D721Med (cell line): ENCODE results near the gene RGS6.

ENCODE experiments used
- DNase-seq: peaks from one replicate; pipeline ENCODE4 v3.0.0; 2011; ENCODE audit warnings: low spot score; ENCODE audit not compliant: insufficient read length
- FAIRE-seq: peaks from 2 replicates; lab custom pipeline; 2011; peaks lifted over from hg19 to GRCh38; lab: Jason Lieb, UNC
- TF ChIP-seq, protein P1 (sequence below): IDR thresholded peaks from 2 replicates; pipeline ENCODE4 v1.5.1; 2012; ENCODE audit warnings: mild to moderate bottlenecking, control low read depth; ENCODE audit not compliant: insufficient read depth; ENCODE audit errors: missing control alignments

The RGS6 gene

DNA sequence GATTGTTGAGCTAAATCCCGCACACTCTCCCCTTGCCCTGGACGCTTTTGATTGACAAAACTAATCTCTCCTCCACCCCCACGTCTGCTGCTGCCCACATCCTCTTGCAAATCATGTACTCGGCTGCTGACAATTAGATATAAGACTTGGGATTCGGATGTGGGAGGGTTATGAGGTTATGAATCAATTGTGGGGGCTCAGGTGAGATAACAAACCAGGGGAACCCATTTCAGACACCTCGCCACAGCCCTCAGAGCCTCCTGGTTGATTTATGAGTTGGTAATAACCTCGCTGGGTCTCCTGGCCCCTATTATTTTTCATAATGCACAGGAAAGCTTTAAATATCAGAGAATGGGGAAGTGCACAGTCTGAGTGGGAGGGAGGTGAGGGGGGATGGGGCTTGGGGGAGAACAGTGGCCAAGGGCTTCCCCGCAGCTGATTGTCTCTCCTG is 511.8 kb downstream of the RGS6 start:
- DNase-seq (no peak), FAIRE-seq (no peak)
- TF ChIP-seq, protein P1, sequence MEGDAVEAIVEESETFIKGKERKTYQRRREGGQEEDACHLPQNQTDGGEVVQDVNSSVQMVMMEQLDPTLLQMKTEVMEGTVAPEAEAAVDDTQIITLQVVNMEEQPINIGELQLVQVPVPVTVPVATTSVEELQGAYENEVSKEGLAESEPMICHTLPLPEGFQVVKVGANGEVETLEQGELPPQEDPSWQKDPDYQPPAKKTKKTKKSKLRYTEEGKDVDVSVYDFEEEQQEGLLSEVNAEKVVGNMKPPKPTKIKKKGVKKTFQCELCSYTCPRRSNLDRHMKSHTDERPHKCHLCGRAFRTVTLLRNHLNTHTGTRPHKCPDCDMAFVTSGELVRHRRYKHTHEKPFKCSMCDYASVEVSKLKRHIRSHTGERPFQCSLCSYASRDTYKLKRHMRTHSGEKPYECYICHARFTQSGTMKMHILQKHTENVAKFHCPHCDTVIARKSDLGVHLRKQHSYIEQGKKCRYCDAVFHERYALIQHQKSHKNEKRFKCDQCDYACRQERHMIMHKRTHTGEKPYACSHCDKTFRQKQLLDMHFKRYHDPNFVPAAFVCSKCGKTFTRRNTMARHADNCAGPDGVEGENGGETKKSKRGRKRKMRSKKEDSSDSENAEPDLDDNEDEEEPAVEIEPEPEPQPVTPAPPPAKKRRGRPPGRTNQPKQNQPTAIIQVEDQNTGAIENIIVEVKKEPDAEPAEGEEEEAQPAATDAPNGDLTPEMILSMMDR = no peak

DNA sequence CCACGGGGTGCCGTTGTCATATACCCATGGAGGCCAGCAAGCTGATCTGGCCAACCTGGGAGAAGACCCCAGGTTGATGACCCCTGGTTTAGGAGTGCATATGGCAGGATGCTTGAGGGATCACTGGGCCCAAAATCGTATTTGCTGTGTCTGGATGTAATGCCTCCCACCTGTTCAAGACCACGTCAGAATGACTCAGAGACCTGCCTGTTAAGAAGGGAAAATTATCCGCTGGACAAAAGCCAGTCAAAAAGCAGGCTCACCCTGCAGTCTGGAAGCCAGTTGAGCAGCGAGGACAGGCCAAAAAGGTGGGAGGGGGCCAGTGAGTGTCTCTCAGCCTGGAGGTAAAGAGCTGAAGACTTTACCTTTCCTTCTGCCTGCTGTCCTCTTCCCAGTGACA is 512.5 kb downstream of the RGS6 start:
- DNase-seq = no peak
- FAIRE-seq = no peak
- TF ChIP-seq, protein P1 = no peak

DNA sequence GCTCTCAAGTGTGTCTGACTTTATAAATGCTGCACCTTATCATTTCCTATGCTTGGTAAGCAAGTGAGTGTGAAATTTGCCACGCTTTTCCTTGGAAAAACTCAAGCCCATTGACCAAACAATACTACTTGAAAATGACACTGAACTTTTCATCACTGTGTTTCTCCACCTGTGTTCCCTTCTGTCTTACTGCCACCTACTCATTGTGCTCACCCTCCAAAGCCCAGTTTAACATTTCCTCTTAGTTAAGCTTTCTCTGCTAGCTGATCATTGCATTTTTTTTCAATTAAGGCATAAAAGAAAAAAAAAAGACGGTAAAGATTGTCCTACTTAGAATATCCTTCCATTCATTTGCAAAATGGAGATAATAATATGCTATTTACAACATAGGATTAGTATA is 516.0 kb downstream of the RGS6 start:
- TF ChIP-seq, protein P1 = no peak
- FAIRE-seq (no peak), DNase-seq (no peak)

DNA sequence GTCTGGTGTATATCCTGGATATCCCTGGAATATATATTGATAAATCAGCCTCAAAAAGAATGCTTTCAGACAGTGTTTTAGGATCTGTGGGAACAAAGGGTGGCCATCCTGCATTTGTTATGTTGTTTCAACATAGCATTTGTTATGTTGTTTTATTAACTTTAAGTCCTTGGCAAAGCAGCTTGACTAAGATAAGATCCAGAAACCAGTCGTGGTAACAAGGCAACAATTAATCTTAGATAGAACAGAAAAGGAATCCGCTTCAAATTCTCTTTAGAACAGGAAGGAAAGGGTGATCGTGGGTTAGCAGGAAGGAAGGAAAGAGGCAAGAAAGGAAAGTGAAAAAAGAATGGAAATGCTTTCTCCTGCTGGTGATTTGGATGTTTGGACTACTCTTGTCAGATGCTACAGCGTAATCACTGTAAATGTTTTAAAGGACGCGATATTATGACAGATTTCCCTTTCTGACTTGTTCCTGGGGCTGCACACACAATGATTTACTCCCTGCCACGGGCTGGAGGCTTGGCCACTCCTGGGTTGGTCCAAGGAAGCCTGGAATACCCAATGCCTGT is 518.3 kb downstream of the RGS6 start:
- no peak for FAIRE-seq
- TF ChIP-seq, protein P1 = no peak
- DNase-seq = no peak

DNA sequence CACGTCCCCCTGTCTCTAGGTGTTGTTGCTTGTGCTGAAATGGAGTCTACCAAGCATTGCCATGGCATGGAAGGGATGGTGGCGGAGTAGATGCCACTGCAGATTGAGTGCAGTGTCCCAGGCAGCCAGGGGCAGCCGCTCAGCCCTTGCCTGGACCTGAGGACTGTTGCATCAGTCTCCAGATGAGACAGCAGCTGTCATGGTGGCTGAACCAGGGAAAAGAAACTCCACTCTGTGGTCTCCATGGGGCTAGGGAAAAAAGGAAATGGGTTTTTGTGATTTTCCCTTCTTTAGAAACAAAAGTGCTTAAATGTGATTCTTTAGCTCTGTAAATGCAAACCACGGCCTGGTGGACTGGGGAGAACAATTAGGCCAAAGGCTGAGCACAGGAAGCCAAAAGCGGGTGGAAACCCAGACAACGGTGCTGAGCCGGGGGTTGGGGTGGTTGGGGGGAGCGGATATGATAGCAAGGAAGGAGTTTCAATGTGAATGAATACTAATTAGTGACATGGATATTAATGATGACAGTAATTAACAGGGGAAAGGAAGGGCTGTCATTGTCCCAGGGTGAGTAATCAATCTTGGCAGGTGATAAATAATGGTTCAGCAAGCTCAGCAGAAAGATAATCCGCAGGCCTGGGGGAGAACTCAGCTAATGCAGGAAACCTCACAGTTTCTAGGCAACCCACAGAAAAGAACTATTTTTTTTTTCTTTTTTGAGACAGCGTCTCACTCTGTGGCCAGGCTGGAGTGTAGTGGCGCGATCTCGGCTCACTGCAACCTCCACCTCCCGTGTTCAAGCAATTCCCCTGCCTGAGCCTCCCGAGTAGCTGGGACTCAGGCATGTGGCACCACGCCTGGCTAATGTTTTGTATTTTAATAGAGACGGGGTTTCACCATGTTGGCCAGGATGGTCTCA is 519.1 kb downstream of the RGS6 start:
- DNase-seq (no peak), FAIRE-seq (no peak)
- TF ChIP-seq, protein P1 = no peak

DNA sequence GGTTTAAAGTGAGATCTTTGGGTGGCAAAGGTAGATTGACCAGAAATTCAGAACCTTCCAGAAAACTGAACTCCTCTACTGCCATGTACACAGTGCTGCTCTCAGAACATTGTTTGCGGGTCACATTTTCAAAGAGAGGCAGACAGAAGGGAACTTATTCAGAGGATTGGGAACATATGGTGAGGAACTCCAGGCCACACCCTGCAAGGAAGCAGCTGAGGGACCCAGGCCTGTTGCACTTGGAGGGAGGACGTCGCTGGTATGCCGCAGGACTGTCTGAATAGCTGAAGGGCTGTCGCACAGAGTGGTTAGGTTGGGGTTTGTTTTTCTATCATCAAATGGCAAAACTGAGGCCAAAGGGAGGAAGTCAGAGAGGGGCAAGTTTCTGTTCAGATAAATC is 520.5 kb downstream of the RGS6 start:
- no peak for FAIRE-seq
- DNase-seq = no peak
- TF ChIP-seq, protein P1 = no peak
